ENCODE data around the gene ZMYM2.
"Not testable (repeated sequence)": the region's sequence is repeated elsewhere in the genome, so short reads cannot be mapped to it uniquely, and the experiment has no call there.

Gene ZMYM2

GRCh38 chr13:19958155-19959111 lies at the start of gene ZMYM2:
Gene ZMYM2 (plus strand): TSS chr13:19958727. CDS start chr13:19993073, 34,346 bp downstream.
- in situ Hi-C loops (cut with MboI; ENCODE audit: low sequenced_read_pairs): no loop called here

- in situ Hi-C loops (cut with MboI; ENCODE audit: low sequenced_read_pairs): no loop called here
These were observed 48.0 kb upstream of the ZMYM2 start for GRCh38 chr13:19910336-19911072.

GRCh38 chr13:19927117-19927748 lies 31.3 kb upstream of the ZMYM2 start:
- in situ Hi-C loops (cut with MboI; ENCODE audit: low sequenced_read_pairs): no loop called here

- in situ Hi-C loops (cut with MboI; ENCODE audit: low sequenced_read_pairs): no loop called here
These were observed 18.4 kb upstream of the ZMYM2 start for GRCh38 chr13:19940106-19940505.

- in situ Hi-C loops (cut with MboI; ENCODE audit: low sequenced_read_pairs): no loop called here
These were observed 8.2 kb upstream of the ZMYM2 start for GRCh38 chr13:19950374-19950773.

GRCh38 chr13:19952850-19953249 lies 5.7 kb upstream of the ZMYM2 start:
- in situ Hi-C loops (cut with MboI; ENCODE audit: low sequenced_read_pairs): no loop called here

- in situ Hi-C loops (cut with MboI; ENCODE audit: low sequenced_read_pairs): no loop called here
These were observed 2.5 kb upstream of the ZMYM2 start for GRCh38 chr13:19955873-19956559.

- in situ Hi-C loops (cut with MboI; ENCODE audit: low sequenced_read_pairs): no loop called here
These were observed 990 bp upstream of the ZMYM2 start for GRCh38 chr13:19957320-19958154.

GRCh38 chr13:19959141-19959830 lies 759 bp downstream of the ZMYM2 start:
- in situ Hi-C loops (cut with MboI; ENCODE audit: low sequenced_read_pairs): no loop called here

- in situ Hi-C loops (cut with MboI; ENCODE audit: low sequenced_read_pairs): no loop called here
These were observed 1.5 kb downstream of the ZMYM2 start for GRCh38 chr13:19959831-19960652.

- in situ Hi-C loops (cut with MboI; ENCODE audit: low sequenced_read_pairs): no loop called here
These were observed 2.1 kb downstream of the ZMYM2 start for GRCh38 chr13:19960653-19960976.

- in situ Hi-C loops (cut with MboI; ENCODE audit: low sequenced_read_pairs): no loop called here
These were observed 3.0 kb downstream of the ZMYM2 start for GRCh38 chr13:19961489-19961888.

- in situ Hi-C loops (cut with MboI; ENCODE audit: low sequenced_read_pairs): no loop called here
These were observed 3.4 kb downstream of the ZMYM2 start for GRCh38 chr13:19961924-19962323.

GRCh38 chr13:19962894-19963293 lies 4.4 kb downstream of the ZMYM2 start:
- in situ Hi-C loops (cut with MboI; ENCODE audit: low sequenced_read_pairs): no loop called here

GRCh38 chr13:19967621-19968020 lies 9.1 kb downstream of the ZMYM2 start:
- in situ Hi-C loops (cut with MboI; ENCODE audit: low sequenced_read_pairs): no loop called here

GRCh38 chr13:19974498-19975009 lies 16.0 kb downstream of the ZMYM2 start:
- in situ Hi-C loops (cut with MboI; ENCODE audit: low sequenced_read_pairs): not testable (repeated sequence)

- in situ Hi-C loops (cut with MboI; ENCODE audit: low sequenced_read_pairs): no loop called here
These were observed 20.4 kb downstream of the ZMYM2 start for GRCh38 chr13:19978831-19979437.

GRCh38 chr13:19981685-19982238 lies 23.2 kb downstream of the ZMYM2 start:
- in situ Hi-C loops (cut with MboI; ENCODE audit: low sequenced_read_pairs): no loop called here
